GM19193 (cell line): ENCODE results near the gene PRSS50.

ENCODE experiments used
- POLR2A ChIP-seq: IDR thresholded peaks from 4 replicates; pipeline ENCODE4 v1.6.1; 2011; ENCODE audit not compliant: insufficient read depth, insufficient read length; ENCODE audit errors: extremely low read depth

PRSS50 gene

DNA sequence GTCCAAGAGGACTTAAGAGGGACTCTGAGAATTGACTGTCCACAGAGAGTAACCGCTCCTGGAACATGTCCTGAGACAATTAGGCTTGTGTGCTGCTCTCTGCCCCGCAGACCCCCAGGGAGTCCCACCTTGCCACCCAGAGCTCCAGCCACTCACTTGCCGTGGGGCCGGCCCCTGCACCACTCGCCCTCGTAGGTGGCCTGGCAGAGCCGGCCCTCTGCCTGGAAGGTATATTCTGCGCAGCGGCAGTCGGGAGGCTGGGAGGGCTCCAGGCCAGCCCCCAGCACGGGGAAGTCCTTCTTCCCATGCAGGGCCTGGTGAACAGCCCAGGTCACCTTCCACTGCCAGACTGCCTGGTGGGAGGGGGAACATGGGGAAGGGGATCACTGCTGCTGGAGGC lies 34.7 kb downstream of the PRSS50 start:
- TF ChIP-seq POLR2A = no peak

DNA sequence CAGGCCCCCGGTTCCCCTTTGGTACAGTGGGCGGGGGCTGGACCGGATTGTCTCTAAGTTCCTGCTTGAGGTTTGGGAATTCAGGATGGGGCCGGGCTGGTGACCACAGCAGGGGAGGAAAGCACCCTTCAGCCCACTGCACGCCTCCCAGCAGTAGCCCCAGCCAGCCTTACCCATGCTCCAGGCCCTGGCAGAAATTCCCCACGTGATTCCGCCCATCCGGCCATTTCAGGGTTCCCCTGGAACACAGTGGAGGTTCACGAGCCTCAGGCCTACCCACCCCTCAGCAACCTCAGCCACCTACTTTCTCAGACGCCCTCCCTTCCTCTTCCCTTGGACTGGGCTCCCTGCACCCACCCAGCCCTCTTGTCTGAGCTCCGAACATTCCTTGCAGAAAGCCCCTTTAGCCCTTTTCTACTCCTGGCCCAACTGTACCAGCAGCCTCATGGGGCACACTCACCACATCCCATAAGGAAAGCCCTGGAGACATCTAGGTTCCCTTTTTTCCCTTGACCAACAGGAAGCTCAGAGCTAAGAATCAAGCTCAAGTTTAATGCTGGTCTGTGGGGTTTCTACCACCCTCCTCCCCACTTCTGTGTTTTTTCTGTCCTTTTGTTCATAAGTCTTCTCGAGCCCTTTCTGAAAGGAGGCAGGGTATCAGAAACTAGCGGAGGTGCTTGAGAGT lies 35.7 kb downstream of the PRSS50 start:
- TF ChIP-seq POLR2A = no peak

DNA sequence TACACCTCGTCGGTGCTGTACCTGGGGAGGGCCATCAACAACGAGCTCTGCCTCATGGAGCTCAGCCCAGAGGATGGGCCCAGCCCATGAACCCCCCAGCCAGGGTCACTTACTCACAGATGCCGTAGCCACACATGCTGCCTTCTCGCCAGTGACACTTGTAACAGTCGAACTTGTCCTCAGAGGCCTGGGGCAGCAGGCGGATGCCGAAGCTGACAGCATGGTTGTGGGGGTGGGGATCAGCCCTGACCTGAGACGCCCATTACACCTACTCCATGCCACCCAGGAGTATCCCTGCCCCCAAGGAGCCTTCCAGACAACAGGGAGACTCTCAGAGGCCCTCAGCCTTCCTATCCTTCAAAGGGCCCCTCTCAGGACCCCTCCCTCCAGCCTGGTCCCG lies 36.3 kb downstream of the PRSS50 start:
- no peak for TF ChIP-seq POLR2A

DNA sequence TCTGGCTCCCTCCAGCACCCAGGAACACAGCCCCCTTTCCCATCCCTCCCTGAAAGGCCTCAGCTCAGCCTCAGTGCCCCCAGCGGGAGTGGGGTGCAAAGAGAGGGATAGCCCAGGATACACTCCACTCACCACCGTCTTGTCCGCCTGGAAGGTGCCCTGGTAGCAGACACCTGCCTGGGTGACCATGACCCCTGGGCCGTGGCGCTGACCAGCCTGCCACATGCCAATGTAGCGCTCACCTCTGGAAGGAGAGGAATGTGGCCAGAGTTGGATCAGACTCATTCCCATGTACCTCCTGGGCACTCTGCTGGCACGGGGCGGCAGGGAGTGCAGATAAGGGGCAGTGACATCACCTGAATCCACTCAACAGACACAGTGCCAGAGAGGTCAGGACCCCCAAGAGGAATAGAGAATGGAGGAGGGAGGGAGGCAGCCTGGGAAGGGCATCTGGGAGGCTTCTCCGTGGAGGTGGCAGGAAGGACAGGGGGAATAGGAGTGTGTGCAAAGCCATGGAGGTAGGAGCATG lies 37.3 kb downstream of the PRSS50 start:
- no peak for TF ChIP-seq POLR2A

DNA sequence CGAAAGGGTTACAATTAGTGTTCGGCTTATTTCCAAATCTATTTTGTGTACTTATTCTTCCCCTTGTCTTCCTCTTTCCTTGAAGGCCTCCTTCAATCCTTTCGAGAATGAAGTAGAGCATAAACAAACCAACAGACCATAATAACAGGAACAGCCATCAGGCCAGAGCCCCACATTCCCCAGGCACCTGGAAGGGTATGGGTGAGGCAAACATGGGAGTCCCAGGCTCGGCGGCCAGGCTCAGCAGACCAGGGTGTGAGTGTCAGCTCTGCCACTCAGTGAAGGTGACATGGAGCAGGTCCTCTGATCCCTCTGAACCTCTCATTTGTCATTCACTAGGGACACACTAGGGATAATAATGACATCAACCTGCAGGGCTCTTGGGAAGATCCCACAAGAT lies 38.0 kb downstream of the PRSS50 start:
- TF ChIP-seq POLR2A = no peak

DNA sequence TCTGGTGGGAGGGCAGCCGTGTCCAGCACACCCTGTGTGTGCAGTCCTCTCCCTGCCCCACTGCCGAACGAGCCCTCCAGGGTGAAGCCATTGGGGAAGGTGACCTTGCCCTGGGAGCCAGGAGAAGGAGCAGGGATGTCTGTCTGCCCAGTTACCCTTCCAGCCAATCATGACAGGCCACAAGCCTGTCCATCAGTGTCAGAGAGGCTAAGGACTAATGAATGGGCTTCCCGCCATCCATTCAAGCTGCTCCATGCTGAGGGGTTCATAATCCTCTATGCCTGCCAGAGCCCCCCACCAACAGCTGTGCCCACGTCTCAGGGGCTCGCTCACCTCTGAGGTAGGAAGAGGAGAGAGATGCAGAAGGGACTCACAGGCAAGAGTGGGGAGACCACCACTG lies 39.4 kb downstream of the PRSS50 start:
- TF ChIP-seq POLR2A = no peak

DNA sequence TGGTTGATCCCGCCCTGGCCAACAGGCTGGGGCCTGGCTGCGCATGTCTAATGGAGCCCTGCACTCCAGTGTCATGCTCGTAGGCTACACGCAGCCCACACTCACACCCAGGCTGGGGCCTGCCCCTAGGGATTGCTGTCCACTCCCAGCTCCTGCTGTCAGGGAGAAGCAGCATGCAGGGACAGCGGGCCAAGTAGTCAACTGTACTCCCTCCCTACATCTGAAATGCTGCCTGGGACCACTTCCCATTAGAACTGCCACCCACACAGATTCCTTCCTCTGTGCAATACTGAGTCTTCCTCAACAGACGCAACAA lies 40.3 kb downstream of the PRSS50 start:
- TF ChIP-seq POLR2A = no peak

DNA sequence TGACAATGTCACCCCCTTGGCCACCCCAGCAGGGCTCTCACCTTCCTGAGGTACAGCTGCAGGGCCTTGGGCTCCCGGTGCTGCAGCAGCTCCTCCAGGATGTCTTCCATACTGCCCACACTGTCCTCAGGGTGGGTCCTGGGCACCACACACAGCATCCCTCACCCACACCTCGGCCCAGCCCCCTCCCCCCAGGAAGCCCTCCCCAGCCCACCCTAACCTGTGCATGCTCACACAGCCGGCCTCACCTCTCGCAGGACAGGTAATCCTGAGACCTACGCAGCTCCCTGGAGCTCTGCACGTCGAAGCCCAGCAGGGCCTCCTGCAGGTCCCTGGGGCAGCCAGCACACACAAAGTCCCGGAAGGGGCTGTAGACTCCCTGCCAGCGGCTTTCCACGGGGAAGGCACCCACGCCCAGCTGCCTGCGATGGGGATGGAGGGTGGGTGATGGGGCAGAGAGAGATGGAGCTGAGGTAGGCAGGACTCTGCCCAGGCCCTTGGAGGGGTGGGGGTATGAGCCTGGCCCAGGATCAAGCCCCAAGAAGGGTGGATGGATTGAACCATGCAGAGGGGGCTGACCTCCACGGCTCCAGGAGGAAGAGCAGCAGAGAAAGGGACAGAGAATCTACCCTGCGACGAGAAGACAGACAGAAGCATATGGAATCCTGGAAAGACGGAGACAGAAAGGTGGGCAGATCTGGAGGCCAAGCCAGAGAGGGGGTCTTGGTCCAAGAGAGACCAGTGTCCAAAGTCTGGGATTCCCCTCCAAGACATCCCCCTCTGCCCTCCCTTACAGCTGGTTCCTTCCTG lies 40.9 kb downstream of the PRSS50 start:
- no peak for TF ChIP-seq POLR2A

DNA sequence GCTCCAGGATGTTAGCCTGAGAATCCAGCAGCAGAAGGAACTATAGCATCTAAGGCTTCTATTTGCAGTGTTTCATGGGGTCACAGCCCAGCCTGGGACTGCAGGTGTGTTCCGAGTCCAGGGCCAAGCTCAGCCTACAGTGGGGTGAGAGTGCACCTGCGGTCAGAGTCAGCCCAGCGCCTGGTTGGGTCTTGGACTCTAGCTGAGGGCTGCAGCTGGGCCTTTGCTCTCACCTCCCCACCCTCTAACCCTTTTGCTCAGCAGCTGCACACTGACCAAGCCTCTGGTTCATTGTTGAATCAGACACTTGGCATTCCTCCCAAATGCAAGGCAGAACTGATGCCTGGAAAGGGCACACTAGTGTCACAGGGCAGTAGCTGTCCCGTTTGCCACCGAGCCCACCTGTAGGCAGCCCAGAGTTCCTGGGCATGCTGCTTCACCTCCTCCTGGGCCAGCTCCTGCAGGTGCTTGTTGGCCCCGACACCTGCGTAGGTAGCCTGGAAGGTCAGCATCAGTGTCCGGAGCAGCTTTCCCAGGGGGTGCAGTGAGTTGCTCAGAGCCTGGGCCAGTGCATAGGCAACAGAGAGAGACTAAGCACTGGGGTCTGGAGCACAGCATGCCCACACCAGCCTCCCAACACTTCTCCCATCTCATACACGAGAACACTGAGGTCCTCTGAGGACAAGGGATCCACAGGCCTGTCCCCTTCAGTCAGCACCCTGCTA lies 41.7 kb downstream of the PRSS50 start:
- TF ChIP-seq POLR2A = no peak

DNA sequence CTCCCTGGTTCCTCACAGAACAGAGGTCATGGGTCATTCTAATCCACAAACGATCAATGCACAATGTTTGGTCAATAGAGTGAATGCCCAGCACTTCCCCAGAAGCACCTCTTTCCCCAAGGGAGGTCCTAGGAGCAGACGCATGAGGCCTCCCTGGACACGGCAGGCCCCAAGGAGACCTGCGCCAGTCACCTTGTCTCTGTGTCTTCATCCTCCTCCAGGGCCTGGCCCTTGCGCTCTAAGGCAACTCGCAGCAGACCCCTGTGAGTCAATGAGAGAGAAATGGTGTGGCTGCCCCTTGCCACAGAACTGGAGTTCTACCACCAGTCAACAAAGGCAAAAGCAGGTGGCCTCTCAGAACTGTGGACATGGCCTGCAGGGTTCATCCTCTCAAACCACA lies 42.2 kb downstream of the PRSS50 start:
- no peak for TF ChIP-seq POLR2A

DNA sequence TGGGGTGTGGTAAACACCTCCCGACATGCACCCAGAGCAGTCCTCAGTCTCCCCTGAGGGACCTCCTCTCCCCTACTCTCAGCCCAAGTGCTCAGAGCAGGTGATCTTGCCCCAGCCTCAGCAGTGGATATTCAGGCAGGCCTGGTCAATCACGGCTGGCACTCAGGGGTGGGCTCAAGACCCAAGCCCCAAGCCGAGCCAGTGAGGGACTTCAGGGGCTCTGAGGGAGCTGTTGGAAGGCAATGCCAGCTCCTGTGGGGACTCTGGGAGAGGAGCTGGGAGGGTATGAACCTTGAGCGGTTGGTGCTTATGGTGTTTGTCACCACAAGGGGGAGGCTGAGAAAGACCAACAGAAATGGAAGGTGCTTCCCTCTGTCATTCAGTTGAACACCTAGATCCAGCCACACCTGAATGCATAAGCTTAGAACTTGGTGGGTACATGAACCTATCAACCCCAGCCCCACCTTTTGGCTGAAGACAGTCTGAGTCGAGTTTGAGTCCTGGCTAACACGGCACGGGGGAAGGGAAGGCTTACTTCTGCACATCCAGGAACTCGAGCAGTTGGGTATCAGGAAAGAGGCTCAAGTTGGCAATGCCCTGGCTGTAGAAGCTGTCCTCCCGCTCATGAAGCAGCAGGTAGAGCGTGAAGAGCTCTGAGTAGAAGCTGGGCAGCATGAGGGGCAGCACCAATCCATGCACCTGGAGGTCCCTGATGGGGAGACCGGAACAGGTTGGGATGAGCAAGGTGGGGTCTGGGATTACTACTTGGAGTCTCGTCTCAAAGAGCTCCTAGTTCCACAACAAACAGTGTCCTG lies 43.4 kb downstream of the PRSS50 start:
- no peak for TF ChIP-seq POLR2A

DNA sequence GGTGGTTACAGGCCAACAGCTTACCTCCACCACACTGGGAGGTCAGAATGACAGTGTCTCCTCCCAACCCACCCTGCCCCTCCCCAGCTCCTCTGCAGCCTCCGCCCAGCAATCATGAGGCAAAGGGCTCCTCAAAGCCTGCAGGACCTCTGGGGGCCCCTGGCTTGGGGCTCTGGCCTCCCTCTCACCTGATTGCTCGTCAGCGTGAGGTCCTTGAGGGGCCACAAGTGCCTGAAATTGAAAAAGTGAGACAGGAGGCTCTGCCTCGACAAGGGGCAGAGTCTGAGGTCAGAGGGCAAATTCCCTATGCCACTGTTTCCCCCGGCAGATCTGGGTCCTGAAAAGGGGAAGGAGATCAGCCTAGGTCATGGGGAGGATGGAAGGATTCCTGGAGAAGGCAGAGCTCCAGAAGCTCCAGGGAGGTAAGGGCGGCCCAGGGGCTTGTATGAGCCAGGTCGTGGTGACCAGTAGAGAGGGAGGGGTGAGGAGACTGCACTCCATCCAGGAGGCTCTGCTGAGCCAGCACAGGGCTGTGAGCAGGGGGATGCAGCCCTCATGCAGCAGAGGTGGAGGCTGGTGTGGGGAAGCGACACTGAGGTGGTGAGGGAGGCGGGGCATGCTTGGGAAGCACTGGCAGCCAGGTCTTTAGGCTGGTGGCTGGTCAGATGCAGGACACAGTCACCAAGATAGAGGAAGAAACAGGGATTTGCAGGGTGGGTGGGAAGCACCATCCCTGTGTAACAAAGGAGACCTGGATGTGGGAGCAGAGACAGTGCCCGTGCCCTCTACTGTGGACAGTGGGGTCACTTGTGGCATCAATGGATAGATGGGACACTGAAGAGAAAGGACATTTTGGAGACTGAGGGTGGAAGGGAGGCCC lies 44.3 kb downstream of the PRSS50 start:
- no peak for TF ChIP-seq POLR2A

DNA sequence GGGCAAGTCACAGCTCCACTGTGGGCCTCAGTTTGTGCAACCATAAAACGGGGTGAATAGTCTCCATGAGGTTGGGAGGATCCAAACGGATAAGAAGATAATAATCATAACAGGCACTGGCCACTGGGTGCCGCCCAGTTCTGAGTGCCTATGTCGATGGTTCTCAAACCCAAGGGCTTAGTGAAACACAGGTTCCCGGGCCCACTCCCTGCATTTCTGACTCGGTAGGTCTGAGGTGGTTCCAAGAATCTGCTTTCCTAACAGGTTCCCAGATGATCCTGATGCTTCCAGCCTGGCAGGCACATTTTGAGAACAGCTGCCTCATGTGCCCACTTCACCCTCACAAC lies 45.3 kb downstream of the PRSS50 start:
- TF ChIP-seq POLR2A = no peak
